Hypothalamus (tissue), 51 donors: ENCODE results near the gene PTPN1.
A peak's percentile ranks its signal among the peaks of the same experiment; 100 is the strongest.
"Not testable (repeated sequence)": the region's sequence is repeated elsewhere in the genome, so short reads cannot be mapped to it uniquely, and the experiment has no call there.

Experiments
- DNase-seq, 51 donors: peaks; one replicate each; lab custom pipeline; 2025; lab: John Stamatoyannopoulos, UW

The PTPN1 gene

GRCh38 chr20:50601511-50602431 lies 91.6 kb downstream of the PTPN1 start:
- no peak for DNase-seq

DNA sequence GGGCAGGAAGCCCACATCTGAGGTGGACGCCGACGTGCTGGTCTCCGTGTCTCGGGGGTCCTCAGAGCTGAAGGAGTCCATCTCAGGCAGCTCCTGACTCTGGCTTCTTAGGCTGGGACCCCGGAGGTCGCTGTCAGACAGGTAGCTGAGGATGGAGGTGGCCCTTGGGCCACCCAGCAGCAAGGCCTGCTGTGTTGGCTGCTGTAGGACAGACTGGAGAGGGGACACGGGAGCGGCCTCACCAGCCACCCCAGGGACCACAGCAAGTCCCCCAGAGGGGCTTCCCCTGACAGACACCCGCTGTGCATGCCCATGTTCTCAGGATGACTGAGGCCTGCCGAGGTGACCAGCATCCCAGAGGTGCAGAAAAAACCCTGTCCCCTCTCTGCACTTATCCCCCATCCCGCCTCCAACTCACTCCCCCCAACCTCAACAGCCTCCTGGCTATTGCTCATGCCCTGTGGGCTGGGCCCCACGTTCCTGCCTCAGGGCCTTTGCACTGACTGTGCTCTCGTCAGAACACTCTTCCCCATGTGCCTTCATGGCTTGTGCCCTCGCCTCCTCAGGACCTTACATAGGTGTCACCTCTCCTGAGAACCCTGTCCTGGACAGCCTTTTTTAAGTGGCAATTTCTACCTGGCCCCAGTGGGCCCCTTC lies 92.4 kb downstream of the PTPN1 start:
- no peak for DNase-seq

- DNase-seq = no peak
Observed at GRCh38 chr20:50604451-50604850, 94.3 kb downstream of the PTPN1 start.

- DNase-seq = no peak
Observed at GRCh38 chr20:50605136-50605535, 95.0 kb downstream of the PTPN1 start.

DNA sequence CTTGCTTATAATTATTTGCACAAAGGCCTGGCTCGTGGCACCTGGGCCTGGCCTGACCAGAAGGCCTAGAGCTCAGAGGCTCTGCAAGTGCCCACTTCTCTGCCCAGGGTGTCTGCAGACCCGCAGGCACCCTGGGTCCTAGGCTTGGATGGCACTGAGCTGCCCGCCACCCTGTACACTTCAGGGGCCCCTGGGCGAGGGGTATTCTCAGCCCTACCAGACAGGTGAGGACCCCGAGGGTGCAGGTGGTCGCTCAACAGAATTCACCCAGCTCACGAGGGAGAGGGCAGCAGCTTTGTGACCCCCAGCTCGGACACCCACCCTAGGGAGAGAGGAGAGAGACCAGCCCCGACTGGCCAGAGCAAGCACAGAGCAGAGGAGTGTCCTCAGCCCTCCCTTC lies 97.3 kb downstream of the PTPN1 start:
- no peak for DNase-seq

GRCh38 chr20:50607850-50608749 lies 97.9 kb downstream of the PTPN1 start:
- DNase-seq = no peak

- DNase-seq = no peak
Observed at GRCh38 chr20:50608750-50609104, 98.5 kb downstream of the PTPN1 start.

DNA sequence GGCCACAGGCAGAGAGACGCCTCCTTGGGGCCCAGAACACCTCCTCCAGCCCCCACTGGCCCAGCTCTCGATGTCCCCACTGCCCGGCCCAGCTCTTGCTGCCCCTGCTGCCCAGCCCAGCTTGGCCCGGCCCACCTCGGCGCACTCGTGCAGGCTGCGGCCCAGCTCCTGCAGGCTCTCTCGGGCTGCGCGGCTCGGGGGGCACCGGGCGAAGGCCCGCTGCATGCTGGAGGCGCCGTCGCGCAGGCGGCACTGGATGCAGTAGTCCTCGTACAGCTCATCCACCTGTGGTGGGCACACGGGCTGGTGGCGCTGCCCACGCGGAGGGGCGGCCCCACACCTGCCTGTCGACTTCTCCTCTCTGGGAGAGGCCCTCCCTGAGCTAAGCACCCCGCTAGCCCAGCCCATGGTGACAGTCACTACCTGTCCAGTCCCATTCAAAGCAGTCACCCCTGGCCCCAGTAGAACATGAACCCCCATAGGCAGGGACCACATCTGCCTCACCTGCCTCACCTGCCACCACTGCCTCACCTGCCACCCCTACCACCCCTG lies 99.3 kb downstream of the PTPN1 start:
- DNase-seq = no peak

GRCh38 chr20:50610212-50610718 lies 100.1 kb downstream of the PTPN1 start:
- no peak for DNase-seq

DNA sequence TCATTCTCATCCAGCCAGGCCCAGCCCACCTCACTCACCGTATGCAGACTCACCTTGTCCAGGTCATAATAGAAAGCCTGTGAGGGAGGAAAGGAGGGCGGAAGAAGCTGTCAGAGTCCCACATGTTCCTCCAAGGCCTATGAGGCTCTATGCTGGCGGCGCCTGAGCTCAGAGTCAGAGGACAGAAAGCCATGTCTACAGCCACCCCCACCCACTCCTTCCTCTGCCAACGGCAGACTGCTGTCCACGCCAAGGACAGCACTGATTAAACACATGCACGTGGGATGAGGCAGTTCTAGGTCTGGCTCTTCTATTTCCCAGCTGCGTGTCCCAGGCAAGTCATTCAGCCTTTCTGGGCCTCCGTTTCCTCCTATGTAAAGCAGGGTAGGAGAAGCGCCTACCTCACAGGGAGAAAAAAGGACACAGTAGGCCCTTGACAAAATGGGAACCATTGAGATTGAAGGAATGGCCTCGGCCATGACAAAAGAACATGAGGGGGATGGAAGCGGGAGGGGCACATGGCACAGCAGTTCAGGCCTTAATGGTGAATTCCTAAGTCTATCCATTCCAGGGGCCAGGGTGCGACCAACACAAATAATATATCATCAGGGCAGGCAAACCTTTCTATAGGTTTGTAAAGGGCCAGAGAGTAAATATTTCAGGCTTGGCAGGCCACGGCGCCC lies 101.1 kb downstream of the PTPN1 start:
- no peak for DNase-seq

DNA sequence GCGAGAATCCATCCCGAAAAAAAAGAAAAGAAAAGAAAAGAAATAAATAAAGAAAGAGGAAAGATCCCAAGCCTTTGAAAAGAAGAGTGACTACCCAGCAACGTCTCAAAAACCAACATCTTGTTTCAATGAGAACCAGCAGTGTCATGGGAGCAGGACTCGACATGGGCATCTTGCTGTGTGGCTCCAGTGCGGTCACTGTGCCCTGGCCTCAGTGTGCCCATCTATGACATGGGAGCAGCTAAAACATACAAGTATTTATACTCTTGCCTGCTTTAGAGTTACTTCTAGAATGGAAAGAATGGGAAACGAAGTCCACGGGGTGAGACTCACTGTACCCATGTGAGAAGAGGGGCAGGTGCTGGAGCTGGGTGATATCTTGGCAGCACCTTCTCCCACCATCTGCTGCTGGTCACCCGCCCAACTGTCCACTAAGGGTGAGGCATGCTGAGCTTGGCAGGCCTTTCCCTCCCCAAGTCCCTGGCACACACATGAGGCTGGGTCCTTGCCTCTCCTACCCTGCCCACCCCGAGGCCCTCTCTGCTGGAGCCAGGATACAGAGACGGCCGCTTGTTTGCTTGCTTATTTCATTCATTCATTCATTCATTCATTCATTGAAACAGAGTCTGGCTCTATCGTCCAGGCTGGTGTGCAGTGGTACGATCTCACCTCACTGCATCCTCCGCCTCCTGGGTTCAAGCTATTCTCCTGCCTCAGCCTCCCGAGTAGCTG lies 103.4 kb downstream of the PTPN1 start:
- no peak for DNase-seq

DNA sequence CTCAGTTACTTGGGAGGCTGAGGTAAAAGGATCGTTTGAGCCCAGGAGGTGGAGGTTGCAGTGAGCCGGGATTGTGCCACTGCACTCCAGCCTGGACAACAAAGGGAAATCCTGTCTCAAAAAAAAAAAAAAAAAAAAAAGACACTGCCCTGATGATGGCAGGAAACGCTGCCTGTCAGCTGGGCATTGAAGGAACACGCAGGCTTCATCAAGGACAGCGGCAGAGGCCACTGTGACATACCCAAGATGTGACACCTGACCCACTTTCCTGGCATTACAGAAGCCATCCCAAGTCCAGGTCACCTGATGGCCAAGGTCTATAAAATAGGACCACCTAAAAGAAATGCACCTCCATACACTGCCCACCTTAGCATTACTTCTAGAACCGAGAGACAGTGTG lies 105.2 kb downstream of the PTPN1 start:
- DNase-seq = no peak

GRCh38 chr20:50617022-50617421 lies 106.8 kb downstream of the PTPN1 start:
- DNase-seq = no peak

DNA sequence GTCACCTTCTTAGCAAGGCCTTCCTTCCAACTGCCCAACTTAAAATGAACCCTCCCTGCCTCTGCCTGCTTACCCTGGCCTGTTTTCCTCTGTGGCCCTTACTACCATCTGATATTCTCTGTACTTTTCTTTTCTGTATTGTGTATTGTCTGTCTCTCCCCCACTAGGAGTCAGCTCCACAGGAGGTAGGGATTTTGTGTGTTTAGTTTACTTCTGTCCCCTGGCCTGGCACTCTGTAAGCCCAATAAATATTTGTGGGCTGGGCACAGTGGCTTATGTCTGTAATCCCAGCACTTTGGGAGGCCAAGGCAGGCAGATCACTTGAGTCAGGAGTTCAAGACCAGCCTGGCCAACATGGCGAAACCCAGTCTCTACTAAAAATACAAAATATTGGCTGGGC lies 108.4 kb downstream of the PTPN1 start:
- DNase-seq = no peak

- DNase-seq = not testable (repeated sequence)
Observed at GRCh38 chr20:50620459-50620858, 110.3 kb downstream of the PTPN1 start.

DNA sequence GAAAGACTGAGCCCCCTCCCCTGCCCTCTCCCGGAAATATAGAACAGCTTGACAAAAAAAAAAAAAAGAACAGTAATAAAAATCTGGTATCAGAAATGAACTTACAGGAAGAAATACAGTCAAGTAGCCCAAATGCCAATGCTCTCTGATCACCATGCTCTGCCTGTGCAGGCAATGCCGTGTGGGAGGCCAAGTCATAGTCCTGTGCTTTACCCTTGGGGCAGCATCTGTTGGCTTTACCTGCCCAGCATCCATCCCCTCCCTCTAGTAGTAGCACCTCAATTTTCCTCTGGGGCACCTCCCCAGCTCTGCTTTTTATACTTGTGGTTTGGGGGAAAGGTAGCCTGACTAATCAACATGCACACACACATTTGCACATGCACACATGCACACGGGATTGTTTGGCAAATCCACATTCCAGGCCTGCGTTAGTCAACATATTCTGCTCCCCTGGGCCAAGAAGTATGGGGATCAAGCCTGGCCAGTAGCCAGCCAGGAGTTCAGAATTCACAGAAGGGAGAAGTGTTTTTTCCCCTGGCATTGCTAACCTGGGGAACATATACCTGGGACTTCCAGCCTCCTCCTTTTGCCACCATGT lies 111.0 kb downstream of the PTPN1 start:
- DNase-seq = no peak

DNA sequence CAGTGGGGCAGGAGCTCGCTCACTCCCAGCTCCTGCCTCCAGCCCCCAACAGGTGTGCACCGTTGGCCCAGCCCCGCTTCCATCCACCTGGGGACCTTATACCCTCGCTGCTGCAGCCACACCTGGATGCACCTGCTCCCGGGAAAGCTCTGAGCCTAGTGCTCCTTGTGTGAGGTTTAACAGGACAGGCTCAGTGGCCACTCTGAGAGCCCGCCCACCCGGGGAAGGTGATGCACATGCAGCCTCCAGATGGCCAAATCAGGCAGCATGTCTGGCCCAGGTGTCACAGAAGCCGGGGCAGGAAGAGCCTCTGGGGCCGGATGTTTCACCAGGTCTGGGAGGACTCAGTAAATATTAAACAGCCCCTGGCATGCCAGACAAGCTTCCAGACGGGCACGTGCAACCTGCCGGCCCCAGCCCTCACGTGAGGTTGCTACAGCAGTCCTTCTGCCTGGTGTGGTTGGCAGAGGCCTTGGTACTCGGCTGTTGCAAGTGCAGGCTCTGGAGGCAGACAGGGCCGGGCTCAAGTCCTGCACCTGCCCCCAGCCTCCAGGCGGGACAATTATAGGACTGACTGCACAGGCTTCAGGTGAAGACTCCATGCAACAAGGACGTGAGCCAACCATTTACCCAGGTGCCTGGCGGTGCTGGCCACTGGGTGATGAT lies 114.3 kb downstream of the PTPN1 start:
- DNase-seq = no peak

- DNase-seq = peak in 2 of 51 donors; percentile 3 to 6
Observed at GRCh38 chr20:50625986-50626677, 115.9 kb downstream of the PTPN1 start.
